CD4-positive, alpha-beta T cell treated with Interleukin-6 for 4 hours (primary cell): ENCODE results near the gene POMGNT1.

Experiments
- DNase-seq: peaks from one replicate; pipeline ENCODE4 v3.0.0-alpha.2; 2020; ENCODE audit warnings: mixed read lengths

Gene POMGNT1

GRCh38 chr1:46152016-46152415 is 46.2 kb downstream of the POMGNT1 start:
- no peak for DNase-seq

GRCh38 chr1:46150085-46150484 is 48.1 kb downstream of the POMGNT1 start:
- DNase-seq, result no peak

GRCh38 chr1:46148318-46148717 is 49.9 kb downstream of the POMGNT1 start:
- DNase-seq, result no peak
